GM19467 (cell line): Measurements from ENCODE around the gene USH2A.
A peak's percentile ranks its signal among the peaks of the same experiment; 100 is the strongest.

Source experiments
- ATAC-seq: cut with Tn5 transposase; IDR thresholded peaks from one replicate; pipeline ENCODE4 v1.9.1; 2021; ENCODE audit warnings: mild to moderate bottlenecking, moderate library complexity; ENCODE audit not compliant: unreplicated experiment

Gene USH2A

DNA sequence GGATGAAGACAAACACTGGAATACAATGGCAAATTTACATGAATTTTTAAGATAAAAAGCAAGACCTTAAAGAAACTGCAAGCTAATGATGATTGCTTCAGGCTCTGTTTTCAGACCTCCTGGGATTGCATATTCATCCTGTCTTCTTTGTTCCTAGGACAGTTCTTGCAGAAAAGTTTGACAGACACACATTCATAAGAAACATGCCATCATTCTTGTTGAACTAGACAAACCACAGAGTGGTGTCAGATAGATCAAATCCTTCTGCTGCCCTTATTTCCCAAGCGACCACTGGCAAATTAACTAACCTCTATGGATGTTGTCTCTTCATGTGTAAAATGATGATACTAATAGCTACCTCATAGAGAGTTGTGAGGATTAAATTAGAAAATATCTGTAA is 674.8 kb downstream of the USH2A start:
- no peak for ATAC-seq

DNA sequence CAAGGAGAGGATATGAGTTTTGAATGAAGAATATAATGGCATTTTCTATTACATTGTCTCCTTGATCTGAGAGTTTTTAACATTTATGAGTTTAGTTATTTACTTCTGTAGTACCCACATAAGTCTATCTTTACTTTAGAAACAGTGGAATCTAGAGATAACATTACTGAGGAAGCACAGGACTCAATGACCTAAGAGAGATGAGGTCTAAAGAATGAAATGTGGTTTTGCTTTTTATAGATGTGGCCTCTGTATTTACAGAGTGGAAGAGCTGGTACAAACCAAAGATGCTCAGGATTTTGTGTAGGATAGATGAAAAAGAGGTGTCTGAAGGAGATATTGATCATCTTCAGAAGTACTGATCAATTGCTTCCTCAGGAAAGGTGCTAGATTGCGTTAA is 678.8 kb downstream of the USH2A start:
- ATAC-seq = no peak

DNA sequence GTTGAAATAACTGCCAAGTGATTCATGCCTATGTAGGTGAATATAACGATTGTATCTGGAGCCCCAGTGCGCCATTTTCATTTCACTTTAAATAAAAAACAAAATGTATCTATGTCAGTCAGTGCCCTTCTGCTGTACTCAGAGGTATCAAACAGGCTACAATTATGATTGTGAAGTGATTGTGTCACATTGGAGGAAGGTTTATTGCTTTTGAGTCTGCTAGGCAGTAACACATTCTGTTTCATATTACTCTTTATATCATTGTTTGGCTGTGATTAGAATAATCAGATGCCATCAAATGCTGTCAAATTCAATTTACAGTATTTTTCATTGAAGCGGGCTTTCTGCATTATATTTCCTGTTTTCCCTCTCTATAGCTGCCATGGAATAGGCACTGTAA is 684.2 kb downstream of the USH2A start:
- no peak for ATAC-seq

DNA sequence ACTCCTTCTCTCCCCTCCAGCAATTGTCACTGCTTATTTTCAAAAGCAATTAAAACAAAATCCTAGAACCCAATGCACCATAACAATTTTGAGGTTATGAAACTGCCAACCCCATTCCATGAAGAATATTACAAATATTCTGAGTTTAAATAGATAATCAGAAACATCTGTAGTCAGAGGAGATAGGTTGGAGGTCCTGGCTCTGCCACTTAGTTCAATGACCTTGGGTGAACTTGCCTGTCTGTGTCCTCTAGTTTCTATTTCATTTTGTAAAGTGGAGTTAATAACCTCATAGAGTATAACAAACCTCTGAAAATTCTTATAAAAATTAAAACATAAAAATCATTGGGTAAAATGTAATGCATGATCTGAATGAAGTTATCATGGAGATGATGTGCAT is 691.5 kb downstream of the USH2A start:
- ATAC-seq = no peak

DNA sequence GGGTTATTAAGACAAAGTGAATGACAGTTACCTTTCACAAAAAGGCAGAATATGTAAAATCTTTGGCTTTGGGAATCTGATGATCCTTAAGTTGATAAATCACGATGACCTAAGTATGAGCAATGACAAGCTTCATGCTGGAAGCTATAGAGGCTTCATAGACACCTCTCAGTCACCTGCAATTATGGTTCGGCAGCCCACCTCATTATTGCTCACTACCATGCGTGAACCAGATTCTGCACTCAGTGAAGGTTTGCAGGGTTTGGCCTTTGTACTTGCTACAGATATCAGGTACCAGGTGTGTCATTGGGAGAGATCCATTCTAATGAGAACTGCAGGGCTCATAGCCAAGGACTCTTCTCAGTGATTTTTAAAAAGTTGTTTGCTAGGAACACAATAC is 692.6 kb downstream of the USH2A start:
- ATAC-seq = no peak

DNA sequence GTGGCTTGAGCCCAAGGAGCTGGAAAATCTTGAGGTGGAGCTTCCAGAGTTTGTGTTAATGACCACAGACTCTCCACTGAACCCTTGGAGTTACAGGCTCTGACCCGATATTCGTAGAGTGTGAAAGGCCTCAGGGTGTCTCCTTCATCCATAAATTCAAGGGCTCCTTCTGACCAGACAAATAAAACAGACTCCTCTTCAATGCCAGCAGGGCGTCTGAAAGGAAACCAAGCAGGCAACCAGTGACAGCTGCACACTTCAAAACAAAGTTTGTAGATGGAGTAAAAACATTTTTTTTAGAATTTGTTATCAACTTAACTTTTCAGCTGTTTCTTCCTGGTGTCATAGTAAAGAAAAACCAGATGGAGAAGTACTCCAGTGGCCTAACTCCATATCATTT is 695.1 kb downstream of the USH2A start:
- ATAC-seq = no peak

DNA sequence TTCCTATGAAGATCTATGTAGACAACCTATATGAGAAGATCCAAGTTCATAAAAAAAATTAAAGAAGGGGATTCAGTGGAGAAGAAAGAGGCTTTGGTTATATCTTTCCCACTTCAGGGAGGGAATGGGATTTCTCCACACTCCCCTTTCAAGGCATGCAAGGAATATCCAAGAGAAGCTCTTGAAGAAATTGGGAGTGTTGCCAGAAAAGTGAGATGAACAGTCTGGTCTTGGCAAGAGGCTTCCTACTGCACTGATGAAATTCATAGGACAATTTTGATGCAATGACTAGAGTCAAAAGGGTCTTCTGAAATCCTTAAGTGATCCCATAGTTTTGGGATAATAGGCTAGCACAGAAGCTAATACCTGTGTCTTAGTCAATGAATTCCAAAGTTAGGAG is 703.1 kb downstream of the USH2A start:
- ATAC-seq = no peak

DNA sequence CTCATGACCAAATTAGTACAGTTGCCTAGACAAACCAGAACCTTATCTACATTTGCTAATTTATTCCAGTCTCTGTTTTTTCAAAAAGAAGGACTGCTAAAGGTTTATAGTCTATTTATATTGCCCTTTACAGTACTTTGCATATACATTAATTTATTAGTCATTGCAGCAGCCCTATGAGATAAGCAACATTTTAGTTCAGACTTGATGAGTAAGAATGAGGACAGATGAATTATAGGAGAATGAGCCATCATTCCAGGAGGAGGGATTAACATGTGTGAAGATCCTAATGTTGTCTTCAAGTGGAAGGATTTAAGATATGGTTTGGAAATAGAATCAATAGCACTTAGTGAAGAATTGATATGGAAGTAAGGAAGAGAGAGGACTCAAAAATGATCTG is 703.7 kb downstream of the USH2A start:
- ATAC-seq = no peak

DNA sequence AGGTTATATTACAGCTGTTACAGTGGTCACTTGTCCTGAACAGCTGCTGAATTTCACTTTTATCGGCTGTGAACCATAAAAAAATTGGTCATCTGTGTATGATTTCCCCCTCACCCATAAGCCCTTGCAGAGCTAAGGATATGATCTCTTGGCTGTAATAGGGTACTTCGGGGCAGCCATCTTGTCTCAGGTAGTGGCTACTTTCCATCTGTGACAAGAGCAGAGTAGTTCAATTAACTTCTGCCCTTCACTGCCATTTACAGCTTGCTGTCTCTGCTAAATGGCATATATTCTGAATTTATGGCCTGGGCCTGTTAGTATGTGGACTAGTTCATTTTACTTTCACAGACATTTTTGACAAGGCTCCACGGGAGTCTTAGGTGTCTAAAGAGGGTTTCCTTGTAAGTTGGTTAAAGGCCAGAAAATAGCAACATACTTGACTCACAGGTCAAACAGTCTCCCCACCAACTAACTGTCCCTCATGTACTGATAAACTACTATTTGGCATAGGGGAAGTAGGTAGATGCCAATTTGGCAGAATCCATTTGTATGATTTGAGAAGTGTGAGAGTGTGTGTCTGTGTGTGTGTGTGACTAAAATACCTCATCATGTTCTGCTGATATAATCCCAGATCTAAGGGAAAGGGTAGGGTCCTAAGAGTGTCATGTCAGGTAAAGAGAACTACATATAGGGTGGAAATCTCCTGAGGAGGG is 704.5 kb downstream of the USH2A start:
- no peak for ATAC-seq

DNA sequence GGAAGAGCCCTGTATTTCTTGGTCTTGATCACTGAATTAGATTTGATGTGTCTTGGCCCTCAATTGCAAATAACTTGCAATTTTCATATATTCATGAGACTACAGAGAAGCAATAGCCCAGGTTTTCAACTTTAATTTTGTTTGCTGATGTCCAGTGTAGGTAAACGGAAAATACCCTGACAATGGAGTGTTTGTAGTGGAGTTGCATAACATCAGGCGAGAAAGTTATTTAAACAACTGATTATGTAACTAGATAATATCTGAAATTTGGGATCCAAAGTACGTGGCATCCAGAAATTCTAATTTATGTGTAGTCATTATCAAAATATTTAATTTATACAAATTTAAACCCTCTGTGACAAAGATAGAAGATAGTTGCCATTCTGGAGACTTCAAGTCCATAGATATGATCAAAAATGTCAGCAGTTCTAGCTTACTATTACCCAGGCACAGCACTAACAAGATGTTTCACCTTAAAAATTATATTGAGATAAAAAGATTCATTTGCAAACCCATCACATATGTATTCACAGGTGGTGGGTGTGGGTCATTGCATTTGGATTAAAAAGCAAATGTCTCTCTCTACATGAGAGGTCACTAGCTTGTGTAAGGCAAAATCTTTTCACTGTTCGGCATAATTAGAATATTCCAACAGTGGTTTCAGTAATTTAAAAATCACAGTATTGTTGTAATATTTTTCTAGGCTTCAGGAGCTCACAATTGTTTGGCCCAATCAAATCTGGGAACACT is 705.4 kb downstream of the USH2A start:
- no peak for ATAC-seq

DNA sequence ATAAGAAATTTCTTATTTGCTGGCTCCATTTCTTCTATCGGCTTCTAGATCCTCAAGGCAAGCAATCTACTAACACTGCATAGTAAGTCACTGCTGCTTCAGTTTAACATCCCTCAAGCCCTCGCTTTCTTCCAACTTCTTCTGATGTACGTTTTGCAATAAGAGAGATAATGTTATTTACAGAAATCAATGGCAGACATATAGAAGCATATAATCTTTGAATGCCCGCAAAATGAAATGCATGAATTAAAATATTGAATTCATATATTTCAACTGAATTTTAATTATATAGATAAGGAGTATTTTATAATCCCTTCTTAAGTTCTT is 712.4 kb downstream of the USH2A start:
- no peak for ATAC-seq

DNA sequence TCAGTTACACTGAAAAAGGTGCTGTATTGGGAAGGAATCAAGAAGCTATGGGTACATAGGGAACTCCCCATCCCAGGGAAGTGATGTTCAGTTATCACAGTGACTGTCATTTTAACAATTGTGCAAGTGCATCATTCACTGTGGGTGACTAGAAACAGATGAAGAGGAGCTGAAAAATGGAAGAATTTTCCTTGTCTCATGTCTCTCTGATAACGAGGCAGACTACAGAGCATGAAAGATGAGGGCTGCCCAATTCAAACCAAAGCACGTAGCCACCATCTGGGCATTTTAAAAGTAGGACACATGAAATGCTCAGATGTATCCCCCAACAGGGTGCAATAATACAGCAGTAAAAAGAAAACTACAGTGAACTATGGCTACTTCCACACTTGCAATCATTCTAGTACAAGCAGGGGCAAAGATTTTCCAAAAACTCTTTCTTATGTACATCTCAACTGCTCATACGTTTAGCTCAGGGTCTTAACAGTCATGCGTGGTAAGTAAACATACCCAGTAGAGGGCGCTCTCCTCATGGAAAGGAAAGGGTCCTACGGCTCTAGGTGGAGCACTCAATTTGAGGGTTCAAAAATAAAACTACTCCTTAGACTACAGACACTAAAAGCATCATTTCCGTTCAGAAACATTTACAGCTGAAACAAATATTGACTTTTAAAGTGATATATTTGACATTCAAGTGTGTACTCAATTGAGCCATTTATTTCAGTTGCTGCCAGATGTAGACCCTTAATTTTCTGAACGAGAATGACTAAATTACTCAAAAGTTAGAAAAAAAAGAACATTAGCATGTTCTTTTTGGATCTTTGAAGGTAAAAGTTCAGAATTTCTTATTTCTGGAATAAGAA is 713.0 kb downstream of the USH2A start:
- peak; percentile 85 for ATAC-seq

DNA sequence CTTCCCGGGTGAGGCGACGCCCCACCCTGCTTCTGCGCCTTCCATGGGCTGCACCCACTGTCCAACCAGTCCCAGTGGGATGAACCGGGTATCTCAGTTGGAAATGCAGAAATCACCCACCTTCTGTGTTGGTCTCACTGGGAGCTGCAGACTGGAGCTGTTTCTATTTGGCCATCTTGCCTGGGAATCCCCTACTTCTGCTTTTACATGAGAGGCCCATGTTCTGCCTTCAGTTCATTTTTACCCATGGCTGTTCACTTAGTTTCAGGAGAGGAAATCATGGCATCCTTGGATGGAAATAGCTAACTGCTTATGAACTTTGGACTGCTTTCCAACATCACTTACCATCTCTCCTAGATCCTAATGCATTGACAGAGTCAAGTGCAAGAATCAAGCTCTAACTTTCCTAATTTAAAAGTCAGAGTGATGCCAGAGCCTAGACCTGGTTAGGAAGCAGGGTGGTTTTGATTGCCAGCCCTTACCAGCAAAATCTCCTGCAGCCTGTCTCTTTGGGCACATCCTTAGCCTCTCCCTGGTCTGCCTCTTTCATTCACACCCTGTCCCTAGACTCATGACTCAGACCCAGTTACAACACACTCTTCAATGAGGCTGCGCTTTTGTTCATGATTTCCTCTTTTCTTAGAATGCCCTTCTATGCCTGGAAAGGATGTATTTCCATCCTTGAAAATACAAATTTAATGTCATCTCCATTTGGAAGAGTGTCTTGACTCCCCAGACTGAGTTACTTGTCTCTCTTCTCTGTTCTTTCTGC is 719.0 kb downstream of the USH2A start:
- ATAC-seq = no peak

DNA sequence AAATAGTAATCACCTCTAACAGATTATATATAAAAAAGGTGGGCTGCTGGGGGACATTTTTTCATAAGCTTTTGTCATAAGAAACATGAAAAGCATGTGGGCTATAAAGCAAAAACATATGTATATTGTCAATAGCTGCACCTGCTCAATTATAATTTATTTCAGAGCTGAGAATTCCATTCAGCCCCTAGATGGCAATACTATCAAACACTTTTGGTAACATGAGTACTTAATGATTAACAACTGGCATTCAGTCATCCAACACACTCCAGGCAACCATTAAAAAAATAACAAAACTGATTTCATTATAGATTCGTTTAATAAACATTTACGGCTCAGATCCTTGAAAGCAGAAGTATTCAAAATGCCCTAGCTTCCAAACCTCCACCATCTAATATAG is 741.0 kb downstream of the USH2A start:
- no peak for ATAC-seq

DNA sequence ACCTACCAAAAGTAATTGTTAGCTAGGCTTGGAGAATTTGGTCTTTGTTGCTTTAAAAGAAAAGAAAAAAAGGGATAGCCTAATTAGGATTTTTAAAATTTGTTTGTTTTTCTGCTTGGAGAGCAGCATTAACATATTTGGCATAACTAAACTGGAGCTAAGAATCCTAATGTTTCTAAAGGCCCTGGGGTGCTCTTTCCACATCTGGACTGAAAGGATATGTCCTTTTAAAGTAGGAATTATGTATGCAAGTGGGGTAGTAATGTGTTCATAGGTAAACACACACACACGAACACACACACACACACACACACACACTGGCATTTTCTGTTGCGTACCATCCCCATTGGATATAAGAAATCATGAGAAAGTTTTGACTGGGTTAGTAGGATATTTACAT is 742.2 kb downstream of the USH2A start:
- no peak for ATAC-seq

DNA sequence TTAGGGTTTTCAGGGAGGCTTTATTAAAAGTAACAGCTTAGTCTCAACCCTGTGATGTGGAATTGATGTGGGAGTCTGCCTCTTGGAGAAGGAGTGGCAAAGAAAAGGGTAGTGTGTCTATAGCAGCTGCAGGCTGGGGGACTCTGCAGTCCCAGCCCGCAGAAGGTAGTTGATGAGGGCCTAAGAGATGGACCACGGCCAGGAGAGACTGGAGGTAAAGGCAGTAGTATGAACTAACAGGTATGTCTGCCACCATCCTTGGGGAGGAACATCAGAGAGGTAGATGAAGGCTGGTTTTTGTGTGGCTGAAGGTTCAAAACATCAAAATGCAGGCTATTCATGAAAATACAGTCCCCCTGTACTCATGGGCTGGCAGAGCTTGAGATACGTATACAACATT is 744.0 kb downstream of the USH2A start:
- no peak for ATAC-seq

DNA sequence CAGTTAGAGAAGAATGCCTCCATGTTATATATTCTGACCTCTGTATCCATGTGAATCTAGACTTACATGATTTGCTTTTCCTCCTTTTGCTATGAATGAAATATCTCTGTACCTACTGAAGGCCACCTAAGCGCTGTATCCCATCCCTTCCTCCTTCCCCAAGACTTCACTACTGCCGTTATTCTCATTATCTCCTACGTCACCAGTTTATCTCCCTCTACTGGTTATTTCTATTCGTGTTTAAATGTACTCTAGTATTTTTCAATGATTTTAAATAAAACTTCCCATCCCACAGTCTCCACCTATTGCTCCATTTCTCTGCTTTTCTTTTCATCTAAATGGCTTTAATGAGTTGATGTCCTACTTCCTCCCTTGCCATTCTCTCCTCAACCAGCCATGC is 746.1 kb downstream of the USH2A start:
- no peak for ATAC-seq

DNA sequence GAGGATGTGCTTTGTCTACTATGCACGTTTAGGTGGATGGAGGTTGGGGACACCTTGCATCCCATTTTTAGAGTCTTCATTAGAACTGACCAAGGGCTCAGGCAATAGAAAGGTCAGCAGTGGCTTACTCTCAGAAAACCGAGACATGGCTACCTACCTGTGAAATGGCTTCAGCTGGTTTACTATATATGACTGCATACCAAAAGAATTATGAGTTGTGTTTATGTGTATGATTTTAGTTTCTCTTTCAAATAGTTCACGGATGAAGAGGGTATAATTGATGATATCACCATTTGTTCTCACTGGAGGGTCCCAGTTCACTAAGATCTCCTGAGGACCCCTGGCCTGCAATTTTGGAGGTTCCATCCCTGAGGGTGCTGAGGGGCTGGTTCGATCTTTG is 749.3 kb downstream of the USH2A start:
- ATAC-seq = no peak

DNA sequence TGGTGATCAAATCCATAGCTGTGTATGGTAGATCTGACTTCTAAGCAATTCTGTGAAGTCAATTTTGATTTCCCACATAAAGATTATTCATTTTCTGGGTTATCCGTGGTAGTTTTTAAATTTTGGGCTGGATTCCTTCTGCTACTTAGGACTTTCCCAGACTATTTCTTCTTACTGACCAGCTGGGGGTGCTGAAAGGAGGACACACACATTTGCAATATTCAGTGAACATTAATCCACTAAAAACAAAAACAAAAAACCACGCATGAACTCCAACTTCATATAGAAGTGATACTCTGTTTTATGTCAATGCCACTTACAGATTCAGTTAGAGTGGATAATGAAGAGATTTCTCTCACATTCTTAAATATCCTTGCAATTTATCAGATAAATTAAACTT is 750.8 kb downstream of the USH2A start:
- no peak for ATAC-seq

DNA sequence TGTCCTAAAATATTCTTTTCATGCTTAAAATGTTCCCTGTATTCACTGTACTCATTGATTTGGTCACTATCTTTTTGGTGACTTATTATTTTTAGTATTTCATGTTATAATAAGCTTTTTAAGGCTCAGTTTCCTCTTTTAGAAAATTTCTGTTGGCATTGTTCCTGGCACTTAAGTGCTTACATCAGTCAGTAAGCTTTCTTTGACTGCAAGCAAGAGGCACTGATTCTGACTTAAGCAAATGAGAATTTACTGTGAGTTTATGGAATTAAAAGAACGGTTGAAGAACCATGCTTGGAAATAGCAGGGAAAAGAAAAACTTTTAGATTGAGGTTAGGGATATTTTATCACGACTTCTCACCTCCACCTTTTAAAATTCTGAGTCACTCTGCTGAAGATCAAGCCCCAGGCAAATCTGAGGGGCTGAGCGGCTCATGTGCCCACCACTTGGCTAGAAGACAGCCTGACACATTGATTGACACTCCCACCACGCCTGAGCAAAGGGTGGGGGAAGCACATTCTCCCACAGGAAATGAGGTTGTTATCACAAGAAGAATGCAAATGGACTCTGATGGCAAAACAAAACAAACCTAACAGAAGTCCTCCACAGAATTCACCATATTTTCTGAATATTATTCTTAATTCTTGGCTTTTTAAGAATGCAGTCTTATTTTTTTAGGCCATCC is 753.3 kb downstream of the USH2A start:
- ATAC-seq = no peak

DNA sequence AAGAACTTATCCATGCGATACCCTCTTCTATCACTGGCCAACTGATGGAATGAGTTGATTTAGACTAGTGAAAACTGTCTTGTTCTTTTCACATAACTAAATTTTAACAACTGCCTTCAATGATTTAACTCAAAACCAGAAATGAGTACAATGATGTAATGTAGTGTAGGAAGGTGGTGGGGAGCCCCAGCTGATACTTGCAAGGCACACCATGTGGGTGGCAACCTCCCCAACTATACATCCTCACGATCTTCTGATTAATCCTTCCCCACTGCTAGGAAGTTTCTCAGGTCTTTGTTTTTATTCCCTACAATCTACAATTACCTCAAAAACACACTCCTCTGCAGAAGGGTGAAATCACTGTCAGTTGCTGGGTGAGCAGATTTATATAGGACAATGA is 755.5 kb downstream of the USH2A start:
- ATAC-seq = no peak
